K562 (cell line): ENCODE measurements around the gene GABBR1. TPM values are rescaled to one million over a fixed set of nuclear protein-coding genes. Genes with fewer than 3 reads are reported as not detected.

Experiments used
- ATAC-seq: fragments of 200-7000 bp; cut with Tn5 transposase; 3 replicates; pipeline ENCODE4 v1.9.1; 2020; ENCODE audit warnings: moderate library complexity
- BruUV-seq: library from RNA; stranded (reverse); fragments of 400-500 nt; replicated peaks from 2 replicates; lab custom pipeline; 2021; lab: Mats Ljungman, UMichigan
- CTCF ChIA-PET: fragments of 300-600 bp; formaldehyde crosslinking; extraction: SDS; loops from one replicate; lab custom pipeline; 2021; ENCODE audit warnings: low intra/inter-chr PET ratio; lab: Yijun Ruan, JAX
- POLR2A ChIA-PET: fragments of 300-600, 350-650 bp; sonication (Branson Sonifier 250); formaldehyde crosslinking; extraction: SDS; loops from one replicate; lab custom pipeline; 2021; ENCODE audit warnings: antibody characterized with exemption, inconsistent platforms; lab: Yijun Ruan, JAX
- DNase-seq, 4 experiments: peaks; one replicate each; pipeline versions ENCODE4 v3.0.0 to v3.0.0-alpha.2; 2011 to 2018; ENCODE audit warnings: low spot score in 3 of 4, mixed read lengths in 3 of 4; ENCODE audit errors: extremely low read depth in 1 of 4
- FAIRE-seq: peaks from 2 replicates; lab custom pipeline; 2011; peaks lifted over from hg19 to GRCh38; lab: Jason Lieb, UNC
- H2AFZ ChIP-seq: 2 replicates; pipeline ENCODE4 v1.6.0; 2011; ENCODE audit warnings: low read depth, low read length, control low read depth, inconsistent platforms
- H3K27ac ChIP-seq: fragments of 200-600 bp; 3 replicates; pipeline ENCODE4 v1.8.0; 2011; ENCODE audit warnings: low read depth, mild to moderate bottlenecking, control low read depth, inconsistent platforms, low read length, moderate library complexity, mixed read lengths; ENCODE audit errors: extremely low read depth
- H3K27me3 ChIP-seq, 2 experiments: fragments of 300-600 bp in 1 of 2; 2 replicates in 1 of 2; 3 replicates in 1 of 2; pipeline versions ENCODE4 v1.6.0 to v1.8.0; 2011; ENCODE audit warnings: inconsistent platforms in 2 of 2, low read length in 2 of 2, mild to moderate bottlenecking in 1 of 2, mixed read lengths in 1 of 2, moderate library complexity in 1 of 2; ENCODE audit not compliant: control insufficient read depth in 2 of 2, insufficient read depth in 2 of 2
- H3K36me3 ChIP-seq: fragments of 300-600 bp; 3 replicates; pipeline ENCODE4 v1.8.0; 2011; ENCODE audit warnings: mild to moderate bottlenecking, low read length, inconsistent platforms; ENCODE audit not compliant: control insufficient read depth, insufficient read depth
- H3K4me1 ChIP-seq, 2 experiments: fragments of 200-600 bp in 1 of 2; replicated peaks in 1 of 2; 2 replicates in 1 of 2; 3 replicates in 1 of 2; pipeline versions ENCODE4 v1.5.1 to v1.8.0; 2011; ENCODE audit warnings: inconsistent platforms in 2 of 2, low read length in 2 of 2, mild to moderate bottlenecking in 1 of 2, mixed read lengths in 1 of 2, moderate library complexity in 1 of 2; ENCODE audit not compliant: control insufficient read depth in 2 of 2, insufficient read depth in 2 of 2
- H3K4me2 ChIP-seq: 2 replicates; pipeline ENCODE4 v1.6.1; 2011; ENCODE audit warnings: low read length, control low read depth, inconsistent platforms, mixed read lengths; ENCODE audit not compliant: insufficient read depth
- H3K4me3 ChIP-seq: fragments of 200-600 bp; sonication (generic), shearing (Covaris generic); 2 replicates; pipeline ENCODE4 v1.5.1; 2016; ENCODE audit warnings: control low read depth, inconsistent platforms
- H3K79me2 ChIP-seq: fragments of 200-600 bp; 3 replicates; pipeline ENCODE4 v1.8.0; 2011; ENCODE audit warnings: low read length, inconsistent platforms; ENCODE audit not compliant: control insufficient read depth, insufficient read depth
- H3K9ac ChIP-seq, 2 experiments: 2 replicates each; pipeline versions ENCODE4 v1.6.0 to v1.6.1; 2011; ENCODE audit warnings: low read depth in 2 of 2, low read length in 2 of 2, control low read depth in 1 of 2, inconsistent platforms in 1 of 2, mild to moderate bottlenecking in 1 of 2, mixed read lengths in 1 of 2; ENCODE audit not compliant: insufficient read depth in 1 of 2
- H3K9me1 ChIP-seq: one replicate; pipeline ENCODE4 v1.6.0; 2011; ENCODE audit warnings: inconsistent platforms, mild to moderate bottlenecking, low read length, moderate library complexity; ENCODE audit not compliant: control insufficient read depth, insufficient read depth
- H3K9me3 ChIP-seq: replicated peaks from 2 replicates; pipeline ENCODE4 v1.5.1; 2011; ENCODE audit warnings: low read depth, low read length, inconsistent platforms; ENCODE audit not compliant: control insufficient read depth, insufficient read depth
- H4K20me1 ChIP-seq: replicated peaks from 2 replicates; pipeline ENCODE4 v1.6.1; 2011; ENCODE audit warnings: low read length, inconsistent platforms, mixed read lengths; ENCODE audit not compliant: control insufficient read depth, insufficient read depth
- CREB1 ChIP-seq, 2 experiments: sonication (generic) in 1 of 2; formaldehyde crosslinking in 1 of 2; IDR thresholded peaks; 2 replicates each; pipeline versions ENCODE4 v1.6.1 to v1.8.0; 2012 to 2022; ENCODE audit warnings: inconsistent platforms in 1 of 2, mild to moderate bottlenecking in 1 of 2, missing genetic modification reagents in 1 of 2, moderate library complexity in 1 of 2
- NR2C2 ChIP-seq, 2 experiments: fragments of 200-800 bp in 1 of 2; sonication (Bioruptor generic) in 1 of 2; sonication (generic) in 1 of 2; formaldehyde crosslinking in 1 of 2; IDR thresholded peaks; 2 replicates each; pipeline versions ENCODE4 v1.6.1 to v1.8.0; 2016 to 2022; ENCODE audit warnings: mild to moderate bottlenecking in 1 of 2, missing compliant biosample characterization in 1 of 2, missing genetic modification characterization in 1 of 2, missing genetic modification reagents in 1 of 2
- ZBTB40 ChIP-seq, 2 experiments: fragments of 450-650 bp in 1 of 2; sonication (generic) in 1 of 2; formaldehyde crosslinking in 1 of 2; IDR thresholded peaks; 2 replicates each; pipeline versions ENCODE4 v1.7.1 to v1.9.0; 2016 to 2022; ENCODE audit warnings: inconsistent platforms in 1 of 2, mild to moderate bottlenecking in 1 of 2, missing genetic modification reagents in 1 of 2
- WGBS: fragments of 100-300 bp; shearing (Covaris generic); methylation state at CpG from one replicate; pipeline ENCODE4 v1.1.6; 2016; ENCODE audit warnings: low coverage, mixed read lengths; ENCODE audit not compliant: insufficient coverage; ENCODE audit errors: missing lambda C conversion rate; 5-methylcytosine and 5-hydroxymethylcytosine counted together
- in situ Hi-C: fragments of 300-500 bp; cut with MboI; formaldehyde crosslinking; loops from 4 replicates; pipeline ENCODE4 v1.15.0; 2018; ENCODE audit warnings: inconsistent platforms, mixed read lengths
- intact Hi-C: fragments of 100-400 bp; cut with micrococcal nuclease; formaldehyde crosslinking; loops from 2 replicates; pipeline ENCODE4 v1.14.2; 2022
- polyA plus RNA-seq, 8 experiments: library from polyadenylated mRNA; depleted of rRNA in 4 of 8; stranded (reverse) in 5 of 8; unstranded in 3 of 8; fragments of >200 nt; fragmentation: Nextera tagmentation in 2 of 8; fragmentation: Illumina TruSeq in 1 of 8; extraction: Ambion mirVana in 2 of 8; extraction: Trizol in 1 of 8; gene quantifications; 2 replicates each; pipeline versions ENCODE4 v1.2.1 to v1.2.3, GENCODE V29; 2011 to 2014; ENCODE audit warnings: inconsistent platforms in 1 of 8, missing spikeins in 1 of 8
- total RNA-seq, 7 experiments: library from RNA; depleted of rRNA in 6 of 7; stranded (reverse); fragments of >200 nt in 6 of 7; fragmentation: Illumina TruSeq in 2 of 7; extraction: Trizol in 2 of 7; gene quantifications; 2 replicates each; pipeline versions ENCODE4 v1.2.1 to v1.2.3, GENCODE V29; 2011 to 2021; ENCODE audit warnings: low replicate concordance in 1 of 7

Gene GABBR1
- total and polyA plus RNA-seq, 9 of the 15 experiments (the other 6 are each of a cell fraction or from before 2014, with no cell fraction given): 2.2 to 48.3 (median 20.8) TPM

- TF ChIP-seq CREB1 (IDR thresholded peaks at IDR 0.05) (0 out of 2 replicates have a peak, but pooled peaks have one; percentile 64), CREB1 (CRISPR knock-in tag; IDR thresholded peaks at IDR 0.05) (peak; percentile 83)
These were observed 5.1 kb downstream of the GABBR1 start (continued) for GRCh38 chr6:29627755-29628418.

- peak overlapping the region; percentile 70 for H3K4me2 ChIP-seq
- no TSS peak for BruUV-seq
- POLR2A ChIA-PET: interaction anchor here (0.7 to 1.2 kb wide), 3 partner anchors 9 to 50 kb away, joined by 3 to 8 read pairs (median 4); no protein-coding TSS in a partner anchor
- no peaks in the 10 kb centered on the region for H3K9me3 ChIP-seq
- CTCF ChIA-PET: no interaction called here
- peaks cover 33% of the 10 kb centered on the region for H3K36me3 ChIP-seq
- H3K9me1 ChIP-seq: no peaks in the 10 kb centered on the region
- H2AFZ ChIP-seq: peak overlapping the region; percentile 67
- FAIRE-seq (peak; percentile 15), DNase-seq (peak in 2 of 4 experiments; percentile 15 to 35), ATAC-seq (peak; percentile 1; the same call in 2 of the 3 replicates)
- peak overlapping the region; percentile 75 for H3K27ac ChIP-seq
- H3K27me3 ChIP-seq: no peaks in the 10 kb centered on the region
- 16% methylated on average over 27 of the region's 31 CpGs for WGBS
- intact Hi-C loops: no loop called here
- peak overlapping the region; percentile 66 for H3K4me3 ChIP-seq
- H3K9ac ChIP-seq: peak overlapping the region; percentile 78 to 94
- peaks cover 54 to 59% of the 10 kb centered on the region in 2 experiments for H3K4me1 ChIP-seq
- H3K79me2 ChIP-seq: peaks cover 68% of the 10 kb centered on the region
- H4K20me1 ChIP-seq: no peaks in the 10 kb centered on the region
- in situ Hi-C loops: no loop called here
- peak; percentile 39; the same call in 1 of the 2 replicates for TF ChIP-seq ZBTB40 (IDR thresholded peaks at IDR 0.05)
- no peak for TF ChIP-seq ZBTB40 (CRISPR knock-in tag; IDR thresholded peaks at IDR 0.05)
- peak; percentile 23; the same call in 1 of the 2 replicates for TF ChIP-seq NR2C2 (CRISPR knock-in tag; IDR thresholded peaks at IDR 0.05)
- no peak for TF ChIP-seq NR2C2 (tag; IDR thresholded peaks at IDR 0.05)
These were observed 5.8 kb downstream of the GABBR1 start for GRCh38 chr6:29626948-29627754.
